Fibroblast of lung (primary cell): Measurements from ENCODE around the gene BEND7. TPM values are rescaled to one million over a fixed set of nuclear protein-coding genes. Genes with fewer than 3 reads are reported as not detected.

ENCODE experiments used
- DNase-seq, 2 donors: peaks; one replicate each; pipeline versions ENCODE4 v3.0.0 to v3.0.0-alpha.2; 2010; ENCODE audit warnings: low read depth in 2 of 2
- H2AFZ ChIP-seq: 2 replicates; pipeline ENCODE4 v1.5.1; 2012; ENCODE audit warnings: low read length, control low read depth, inconsistent platforms
- H3K27ac ChIP-seq: 2 replicates; pipeline ENCODE4 v1.5.1; 2011; ENCODE audit warnings: low read length, control low read depth; ENCODE audit not compliant: insufficient read depth
- H3K27me3 ChIP-seq: 2 replicates; pipeline ENCODE4 v1.5.1; 2011; ENCODE audit warnings: mild to moderate bottlenecking, low read length; ENCODE audit not compliant: control insufficient read depth, insufficient read depth
- H3K36me3 ChIP-seq: 2 replicates; pipeline ENCODE4 v1.5.1; 2011; ENCODE audit warnings: low read length; ENCODE audit not compliant: control insufficient read depth, insufficient read depth
- H3K4me1 ChIP-seq: 2 replicates; pipeline ENCODE4 v1.5.1; 2011; ENCODE audit warnings: low read length; ENCODE audit not compliant: control insufficient read depth, insufficient read depth; ENCODE audit errors: extremely low read depth
- H3K4me2 ChIP-seq: 2 replicates; pipeline ENCODE4 v1.5.1; 2011; ENCODE audit warnings: low read length, control low read depth; ENCODE audit not compliant: insufficient read depth; ENCODE audit errors: extremely low read depth
- H3K4me3 ChIP-seq, 4 experiments: fragments of 200-600 bp in 1 of 4; sonication (generic) in 1 of 4; replicated peaks in 1 of 4; 2 replicates each; pipeline ENCODE4 v1.5.1; 2011 to 2016; ENCODE audit warnings: low read length in 4 of 4, low read depth in 3 of 4, mild to moderate bottlenecking in 3 of 4, control low read depth in 2 of 4, inconsistent platforms in 1 of 4, mixed read lengths in 1 of 4; ENCODE audit not compliant: insufficient read depth in 1 of 4; ENCODE audit errors: control extremely low read depth in 1 of 4
- H3K79me2 ChIP-seq: 2 replicates; pipeline ENCODE4 v1.5.1; 2012; ENCODE audit warnings: mild to moderate bottlenecking, low read length, inconsistent platforms; ENCODE audit not compliant: control insufficient read depth, insufficient read depth
- H3K9ac ChIP-seq: 2 replicates; pipeline ENCODE4 v1.5.1; 2011; ENCODE audit warnings: mild to moderate bottlenecking, low read length, control low read depth; ENCODE audit not compliant: insufficient read depth
- H3K9me3 ChIP-seq: 2 replicates; pipeline ENCODE4 v1.5.1; 2012; ENCODE audit warnings: low read depth, low read length; ENCODE audit not compliant: control insufficient read depth, insufficient read depth
- H4K20me1 ChIP-seq: 2 replicates; pipeline ENCODE4 v1.5.1; 2011; ENCODE audit warnings: low read length; ENCODE audit not compliant: control insufficient read depth, insufficient read depth; ENCODE audit errors: extremely low read depth
- CTCF ChIP-seq, 2 donors: IDR thresholded peaks in 1 of 2; conservative IDR thresholded peaks in 1 of 2; 1 replicate in 1 of 2; 2 replicates in 1 of 2; pipeline ENCODE4 v1.5.1; 2011 to 2012; ENCODE audit warnings: low read length in 2 of 2, control low read depth in 1 of 2, inconsistent platforms in 1 of 2, low read depth in 1 of 2, mild to moderate bottlenecking in 1 of 2
- EZH2 ChIP-seq: IDR thresholded peaks from 2 replicates; pipeline ENCODE4 v1.5.1; 2012; ENCODE audit warnings: low read length, control low read depth, mild to moderate bottlenecking; ENCODE audit errors: missing control alignments
- polyA plus RNA-seq, 2 donors: library from polyadenylated mRNA; depleted of rRNA in 1 of 2; stranded (reverse) in 1 of 2; unstranded in 1 of 2; fragments of >200 nt; gene quantifications; 2 replicates each; pipeline ENCODE4 v1.2.1, GENCODE V29; 2011 to 2012; ENCODE audit warnings: missing spikeins in 1 of 2
- total RNA-seq: library from RNA; depleted of rRNA; stranded (reverse); fragments of >200 nt; gene quantifications from 2 replicates; pipeline ENCODE4 v1.2.1, GENCODE V29; 2014

The BEND7 gene
- total and polyA plus RNA-seq, 2 donors (not counting 1 experiment from before 2014, with no cell fraction given): 6.2 to 10.6 TPM

GRCh38 chr10:13481690-13482089 is 47.1 kb downstream of the BEND7 start:
- H3K4me1 ChIP-seq: no peaks in the 10 kb centered on the region
- H3K27me3 ChIP-seq: no peaks in the 10 kb centered on the region
- DNase-seq: no peak
- no peak overlapping the region for H3K4me3 ChIP-seq
- TF ChIP-seq EZH2 (no peak), CTCF (conservative IDR thresholded peaks at IDR 0.05 in 1 of 2, IDR thresholded peaks at IDR 0.05 in 1 of 2; ENCODE audit: low read depth in 1 of 2, low read length in 2 of 2) (no peak)
- no peak overlapping the region for H3K9ac ChIP-seq
- no peak overlapping the region for H2AFZ ChIP-seq
- H3K4me2 ChIP-seq: no peak overlapping the region
- no peaks in the 10 kb centered on the region for H4K20me1 ChIP-seq
- no peaks in the 10 kb centered on the region for H3K36me3 ChIP-seq
- no peak overlapping the region for H3K27ac ChIP-seq
- H3K79me2 ChIP-seq: no peaks in the 10 kb centered on the region
- no peaks in the 10 kb centered on the region for H3K9me3 ChIP-seq

DNA sequence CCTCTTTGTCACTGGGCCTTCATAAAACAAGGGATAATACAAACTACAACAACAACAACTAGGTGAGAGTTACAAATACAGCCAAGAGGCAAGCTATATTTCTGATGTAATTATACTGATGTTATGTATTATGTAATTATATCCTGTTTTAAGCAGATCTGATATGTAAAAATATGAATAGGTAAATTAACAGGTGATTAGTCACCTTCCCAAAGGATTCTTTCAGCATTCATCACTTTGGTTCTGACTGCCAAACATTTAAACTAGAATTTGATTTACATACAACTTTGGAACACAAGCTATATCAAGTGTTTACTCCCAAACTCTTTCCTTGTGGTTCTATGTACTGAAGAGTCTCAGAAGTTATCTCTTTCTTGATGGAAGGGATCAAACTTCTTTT is 53.7 kb downstream of the BEND7 start:
- Histone ChIP-seq H3K79me2 (no peaks in the 10 kb centered on the region), H3K27me3 (no peaks in the 10 kb centered on the region), H3K27ac (no peak overlapping the region), H2AFZ (no peak overlapping the region), H3K9me3 (no peaks in the 10 kb centered on the region), H3K4me1 (no peaks in the 10 kb centered on the region), H3K9ac (no peak overlapping the region), H3K4me2 (no peak overlapping the region), H3K36me3 (peaks cover 3% of the 10 kb centered on the region), H3K4me3 (no peak overlapping the region), H4K20me1 (no peaks in the 10 kb centered on the region)
- no peak for DNase-seq
- TF ChIP-seq EZH2 (no peak), CTCF (conservative IDR thresholded peaks at IDR 0.05 in 1 of 2, IDR thresholded peaks at IDR 0.05 in 1 of 2; ENCODE audit: low read depth in 1 of 2, low read length in 2 of 2) (no peak)

DNA sequence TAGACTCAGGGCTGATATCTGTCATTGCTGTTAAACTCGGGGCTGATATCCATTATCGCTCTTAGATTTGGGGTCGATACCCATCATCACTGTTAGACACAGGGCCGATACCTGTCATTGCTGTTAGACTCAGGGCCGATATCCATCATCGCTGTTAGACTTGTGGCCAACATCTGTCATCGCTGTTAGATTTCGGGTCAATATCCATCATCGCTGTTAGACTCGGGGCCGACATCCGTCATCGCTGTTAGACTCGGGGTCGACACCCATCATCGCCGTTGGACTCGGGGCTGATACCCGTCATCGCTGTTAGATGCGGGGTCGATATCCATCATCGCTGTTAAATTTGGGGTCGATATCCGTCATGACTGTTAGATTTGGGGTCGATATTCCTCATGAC is 54.8 kb downstream of the BEND7 start:
- no peak overlapping the region for H3K4me2 ChIP-seq
- no peaks in the 10 kb centered on the region for H3K9me3 ChIP-seq
- H3K79me2 ChIP-seq: no peaks in the 10 kb centered on the region
- H3K27ac ChIP-seq: no peak overlapping the region
- no peaks in the 10 kb centered on the region for H3K27me3 ChIP-seq
- H2AFZ ChIP-seq: no peak overlapping the region
- peaks cover 3% of the 10 kb centered on the region for H3K36me3 ChIP-seq
- H3K4me1 ChIP-seq: no peaks in the 10 kb centered on the region
- H3K4me3 ChIP-seq: no peak overlapping the region
- no peak overlapping the region for H3K9ac ChIP-seq
- no peaks in the 10 kb centered on the region for H4K20me1 ChIP-seq
- no peak for DNase-seq
- no peak for TF ChIP-seq CTCF (conservative IDR thresholded peaks at IDR 0.05 in 1 of 2, IDR thresholded peaks at IDR 0.05 in 1 of 2; ENCODE audit: low read depth in 1 of 2, low read length in 2 of 2)
- no peak for TF ChIP-seq EZH2
